ENCODE measurements around the gene LACTB. TPM values are rescaled to one million over a fixed set of nuclear protein-coding genes. Genes with fewer than 3 reads are reported as not detected.
A peak's percentile ranks its signal among the peaks of the same experiment; 100 is the strongest.

LACTB gene
- 10 to 100 TPM; 10.5 to 27.1 TPM for total RNA-seq

DNA sequence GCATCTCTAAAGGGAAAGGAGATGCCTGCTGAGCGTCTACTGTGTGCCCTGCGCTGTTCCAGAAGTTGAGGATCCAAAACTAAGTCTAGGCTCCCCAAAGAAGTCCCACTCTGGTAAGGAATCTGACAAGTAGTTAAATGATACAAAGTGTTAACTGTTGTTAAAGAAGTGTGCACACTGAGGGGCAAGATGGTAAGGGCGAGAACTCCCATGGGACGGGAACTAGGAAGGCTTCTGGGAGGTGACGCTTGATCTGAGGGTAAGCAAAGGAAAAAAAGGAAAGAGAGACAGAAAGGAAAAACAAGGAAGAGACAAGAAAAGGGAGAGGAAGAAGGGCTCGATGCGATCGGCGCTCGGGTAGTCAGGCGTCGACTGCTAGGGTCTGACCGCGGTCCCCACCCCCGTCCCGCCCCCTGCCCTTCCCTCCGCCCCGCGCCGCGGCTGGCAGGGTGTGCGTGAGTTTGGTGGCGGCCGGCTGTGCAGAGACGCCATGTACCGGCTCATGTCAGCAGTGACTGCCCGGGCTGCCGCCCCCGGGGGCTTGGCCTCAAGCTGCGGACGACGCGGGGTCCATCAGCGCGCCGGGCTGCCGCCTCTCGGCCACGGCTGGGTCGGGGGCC is at the start of gene LACTB:
TSS of gene LACTB (plus strand) at position 480 of the 620 bp plus-strand sequence. CDS start at position 491, 11 bp downstream.
- H3K4me3 Mint-ChIP-seq: peak within 1 kb of the TSS; percentile 76
- peaks cover 15% of the 10 kb centered on the region for H3K4me1 Mint-ChIP-seq
- H3K27me3 Mint-ChIP-seq: no peaks in the 10 kb centered on the region
- H3K36me3 Mint-ChIP-seq: peaks cover 21% of the 10 kb centered on the region
- peak; percentile 86 for DNase-seq
- H3K27ac Mint-ChIP-seq: peak within 1 kb of the TSS; percentile 80
- CTCF ChIA-PET: no interaction called here
- H3K9me3 Mint-ChIP-seq (ENCODE audit: low read depth): peaks cover 15% of the 10 kb centered on the region
- ATAC-seq: peak; percentile 88

- Mint-ChIP-seq H3K4me1 (peaks cover 21% of the 10 kb centered on the region), H3K4me3 (no peak overlapping the region), H3K9me3 (ENCODE audit: low read depth) (no peaks in the 10 kb centered on the region), H3K27me3 (no peaks in the 10 kb centered on the region), H3K27ac (no peak overlapping the region), H3K36me3 (no peaks in the 10 kb centered on the region)
- ATAC-seq (no peak), DNase-seq (no peak)
- CTCF ChIA-PET: interaction anchor here (1.7 kb wide), 1 partner anchor 25 kb away, joined by 7 read pairs; no protein-coding TSS in a partner anchor
Measured at GRCh38 chr15:63072023-63072650, 49.5 kb upstream of the LACTB start.

DNA sequence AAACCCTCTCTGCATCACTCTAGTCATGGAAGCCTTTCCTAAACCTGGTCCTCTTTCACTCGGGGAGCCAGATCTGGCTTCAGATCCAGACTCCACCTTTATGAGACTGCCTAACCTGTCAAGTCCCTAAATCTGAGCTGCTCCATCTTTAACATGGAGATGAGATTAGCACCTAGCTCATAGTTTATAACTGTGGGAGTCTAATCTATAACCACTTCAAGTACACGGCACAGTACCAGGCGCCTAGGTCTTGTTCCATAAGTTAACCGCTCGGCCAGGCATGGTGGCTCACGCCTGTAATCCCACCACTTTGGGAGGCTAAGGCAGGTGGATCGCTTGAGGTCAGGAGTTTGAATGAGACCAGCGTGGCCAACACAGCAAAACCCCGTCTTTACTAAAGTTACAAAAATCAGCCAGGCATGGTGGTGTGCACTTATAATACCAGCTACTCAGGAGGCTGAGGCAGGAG is 48.8 kb upstream of the LACTB start:
- no peaks in the 10 kb centered on the region for H3K36me3 Mint-ChIP-seq
- DNase-seq: no peak
- H3K9me3 Mint-ChIP-seq (ENCODE audit: low read depth): no peaks in the 10 kb centered on the region
- peaks cover 21% of the 10 kb centered on the region for H3K4me1 Mint-ChIP-seq
- peaks cover 2% of the 10 kb centered on the region for H3K27me3 Mint-ChIP-seq
- no peak overlapping the region for H3K27ac Mint-ChIP-seq
- H3K4me3 Mint-ChIP-seq: no peak overlapping the region
- CTCF ChIA-PET: interaction anchor here (1.7 to 1.9 kb wide), 2 partner anchors 25 to 26 kb away, joined by 7 read pairs; no protein-coding TSS in a partner anchor
- ATAC-seq: no peak

DNA sequence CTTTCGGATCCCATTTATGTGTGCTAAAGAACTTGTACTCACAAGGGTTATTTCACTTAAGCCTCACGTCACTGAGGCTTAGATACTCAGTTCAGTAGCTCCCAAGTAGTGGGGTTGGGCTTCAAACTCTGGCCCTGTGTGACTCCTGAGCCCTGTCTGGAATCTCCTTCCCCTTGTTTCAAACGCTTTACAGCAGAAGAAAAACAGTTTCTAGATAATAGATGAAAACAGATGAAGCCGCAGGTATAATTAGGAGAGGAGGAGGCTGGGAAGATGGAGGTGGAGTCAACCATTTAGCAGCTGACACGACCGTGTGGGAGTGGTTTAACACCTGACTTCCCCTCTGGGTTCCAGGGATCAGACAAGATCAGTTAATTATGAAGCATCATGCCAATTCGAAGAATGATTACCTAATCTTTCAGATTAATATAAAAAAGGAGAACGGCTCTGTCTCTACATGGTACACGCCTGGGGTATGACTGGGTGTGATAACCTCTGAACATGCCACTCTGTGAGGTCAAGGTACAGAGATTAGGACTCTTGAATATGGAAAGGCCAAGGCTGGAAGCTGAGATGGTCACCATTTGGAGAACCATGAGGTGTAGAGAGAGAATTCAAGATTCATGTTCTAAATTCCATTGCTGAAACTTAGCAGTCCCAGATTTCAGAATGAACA is 48.0 kb upstream of the LACTB start:
- DNase-seq (no peak), ATAC-seq (no peak)
- CTCF ChIA-PET: interaction anchor here (1.9 kb wide), 1 partner anchor 26 kb away, joined by 7 read pairs; no protein-coding TSS in a partner anchor
- H3K27me3 Mint-ChIP-seq: peaks cover 5% of the 10 kb centered on the region
- no peak overlapping the region for H3K27ac Mint-ChIP-seq
- peaks cover 21% of the 10 kb centered on the region for H3K4me1 Mint-ChIP-seq
- no peaks in the 10 kb centered on the region for H3K9me3 Mint-ChIP-seq (ENCODE audit: low read depth)
- H3K4me3 Mint-ChIP-seq: no peak overlapping the region
- H3K36me3 Mint-ChIP-seq: no peaks in the 10 kb centered on the region

DNA sequence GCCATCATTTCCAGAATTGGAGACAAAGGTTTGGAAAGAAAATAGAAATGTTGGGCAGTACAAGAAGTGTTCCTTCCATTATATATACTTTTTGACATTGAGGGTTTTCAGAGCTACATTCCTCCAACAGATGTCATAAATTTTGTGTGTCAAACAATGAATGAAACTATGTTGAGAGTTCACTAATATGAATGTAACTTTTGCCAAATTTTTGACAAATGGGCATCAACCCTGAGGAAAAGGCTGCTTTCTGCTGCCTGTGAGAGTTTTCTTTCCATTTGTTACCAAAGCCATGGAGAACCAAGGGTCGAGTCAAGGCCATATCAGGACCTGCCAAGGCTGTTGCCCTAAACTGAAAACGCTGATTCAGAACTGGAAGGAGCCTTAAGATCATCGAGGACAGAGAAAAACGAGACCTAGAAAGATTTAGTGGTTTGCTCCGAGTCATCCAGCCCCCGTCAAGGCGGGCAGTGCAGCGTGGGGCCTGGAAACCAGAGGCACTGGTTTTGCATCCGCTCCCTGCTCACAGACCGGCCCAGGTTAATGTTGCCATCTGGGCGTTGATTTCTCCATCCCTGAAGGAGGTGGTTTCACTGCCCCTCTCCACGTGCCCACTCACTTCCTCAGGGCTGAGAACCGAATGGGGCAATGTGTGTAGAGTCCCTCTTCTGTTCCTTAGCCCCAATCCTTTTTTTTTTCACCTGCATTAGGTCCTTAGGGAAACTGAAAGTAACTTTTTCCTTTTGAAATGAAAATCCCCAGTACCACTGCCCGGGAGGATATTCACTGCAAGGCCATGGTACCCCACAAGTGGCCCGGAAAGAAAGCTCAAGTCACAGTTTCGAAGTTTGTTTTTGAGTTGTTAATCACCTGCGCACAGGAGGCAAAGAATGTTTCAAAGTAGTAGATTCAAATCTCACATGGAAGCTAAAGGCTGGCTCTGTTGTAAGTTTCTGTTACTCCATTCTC is 46.4 kb upstream of the LACTB start:
- no peaks in the 10 kb centered on the region for H3K9me3 Mint-ChIP-seq (ENCODE audit: low read depth)
- peaks cover 21% of the 10 kb centered on the region for H3K4me1 Mint-ChIP-seq
- no peak overlapping the region for H3K27ac Mint-ChIP-seq
- no peaks in the 10 kb centered on the region for H3K36me3 Mint-ChIP-seq
- CTCF ChIA-PET: interaction anchor here (1.2 to 1.3 kb wide), 2 partner anchors 19 to 27 kb away, joined by 3 to 7 read pairs; no protein-coding TSS in a partner anchor
- DNase-seq (no peak), ATAC-seq (no peak)
- H3K27me3 Mint-ChIP-seq: peaks cover 5% of the 10 kb centered on the region
- no peak overlapping the region for H3K4me3 Mint-ChIP-seq

DNA sequence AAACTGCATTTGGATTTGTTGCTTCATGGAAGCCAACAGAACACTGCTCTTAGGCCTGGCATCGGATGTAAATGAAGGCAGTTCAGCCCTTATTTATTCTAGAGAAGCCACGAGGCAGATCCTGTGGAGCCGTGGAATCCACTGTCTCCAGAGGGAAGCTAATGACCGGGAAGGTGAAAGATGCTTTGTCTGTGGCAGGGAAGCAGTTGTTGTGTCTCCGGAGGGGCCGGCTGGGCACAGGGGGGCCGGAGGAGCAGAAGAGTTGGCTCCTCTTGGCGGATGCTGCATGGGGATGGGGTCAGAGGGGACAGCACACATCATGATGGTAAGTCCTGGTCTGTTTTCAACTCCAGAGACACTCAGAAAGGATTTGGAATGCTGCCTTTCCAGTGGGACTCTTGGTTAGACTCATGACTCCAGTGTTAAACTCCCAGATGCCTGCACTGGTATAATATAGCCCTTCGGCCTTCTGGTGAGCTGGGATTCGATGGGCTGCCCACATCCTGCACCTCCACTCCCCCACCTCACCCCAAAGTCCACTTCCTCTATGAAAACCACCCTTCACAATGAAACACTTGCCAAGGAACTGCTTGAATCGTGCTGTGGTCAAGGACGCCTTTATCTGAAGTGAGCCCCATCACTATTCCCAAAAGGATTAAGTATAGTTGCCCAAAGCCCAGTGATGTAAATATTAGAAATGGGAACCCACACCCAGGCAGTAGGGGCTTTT is 45.5 kb upstream of the LACTB start:
- Mint-ChIP-seq H3K27ac (peak overlapping the region; percentile 31), H3K4me3 (no peak overlapping the region), H3K36me3 (no peaks in the 10 kb centered on the region), H3K27me3 (peaks cover 5% of the 10 kb centered on the region), H3K9me3 (ENCODE audit: low read depth) (no peaks in the 10 kb centered on the region), H3K4me1 (peaks cover 17% of the 10 kb centered on the region)
- DNase-seq: no peak
- CTCF ChIA-PET: interaction anchor here (1.2 to 1.3 kb wide), 2 partner anchors 18 to 28 kb away, joined by 3 to 7 read pairs; no protein-coding TSS in a partner anchor
- ATAC-seq: no peak

DNA sequence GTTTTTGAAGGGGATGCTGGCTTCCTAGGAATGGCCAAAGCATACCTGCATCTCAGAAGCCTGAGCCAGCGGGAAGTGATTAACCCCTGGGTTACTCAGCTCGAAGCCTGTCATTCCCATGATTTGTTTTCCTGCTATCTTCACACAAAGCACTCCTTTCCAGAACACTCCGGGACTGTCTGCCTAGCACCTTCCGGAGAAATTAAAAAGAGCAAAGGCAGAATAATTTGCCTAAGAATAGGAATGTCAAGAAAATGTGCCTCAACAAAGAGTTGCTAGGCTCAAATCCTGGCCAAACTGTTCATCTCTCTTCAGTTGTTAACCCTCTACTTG is 45.0 kb upstream of the LACTB start:
- H3K27ac Mint-ChIP-seq: no peak overlapping the region
- H3K27me3 Mint-ChIP-seq: peaks cover 5% of the 10 kb centered on the region
- DNase-seq (no peak), ATAC-seq (no peak)
- H3K4me1 Mint-ChIP-seq: peaks cover 16% of the 10 kb centered on the region
- no peaks in the 10 kb centered on the region for H3K36me3 Mint-ChIP-seq
- CTCF ChIA-PET: interaction anchor here (1.3 to 2.0 kb wide), 2 partner anchors 18 to 29 kb away, joined by 7 read pairs; no protein-coding TSS in a partner anchor
- H3K4me3 Mint-ChIP-seq: no peak overlapping the region
- no peaks in the 10 kb centered on the region for H3K9me3 Mint-ChIP-seq (ENCODE audit: low read depth)

GRCh38 chr15:63077952-63078351 is 43.7 kb upstream of the LACTB start:
- CTCF ChIA-PET: interaction anchor here (1.3 to 2.0 kb wide), 2 partner anchors 16 to 30 kb away, joined by 7 read pairs; no protein-coding TSS in a partner anchor
- DNase-seq: no peak

DNA sequence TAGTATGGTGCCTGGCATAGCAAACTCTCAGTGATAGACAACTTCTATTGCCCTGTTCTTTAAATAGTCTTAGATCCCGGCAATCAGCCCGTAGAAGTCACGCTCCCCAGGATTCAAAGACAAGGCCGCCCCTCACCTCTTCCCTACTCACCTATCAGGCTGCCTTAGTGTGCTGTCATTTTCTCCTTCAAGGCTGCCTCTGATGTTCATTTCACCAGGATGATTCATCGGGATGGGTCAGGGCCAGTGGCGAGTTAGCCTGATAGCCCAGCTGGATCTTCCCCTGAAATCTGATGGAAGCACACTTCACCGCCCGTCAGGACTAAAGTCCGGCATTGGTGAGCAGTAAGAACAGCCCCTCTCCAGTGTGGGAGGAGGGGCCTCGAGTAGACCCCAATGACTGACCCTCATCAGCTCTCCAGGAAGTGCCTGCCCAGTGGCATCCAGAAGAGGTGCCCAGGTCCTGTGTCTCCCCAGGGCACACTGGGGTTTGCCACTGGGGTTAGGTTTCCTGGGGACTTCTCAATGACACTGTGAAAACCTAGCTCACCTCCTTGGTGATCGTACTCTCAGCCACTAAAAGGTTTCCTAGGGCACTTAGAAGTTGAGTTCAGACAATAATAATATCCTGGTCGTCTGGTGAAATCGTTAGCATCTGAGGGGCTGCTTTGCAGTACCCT is 41.6 kb upstream of the LACTB start:
- H3K4me3 Mint-ChIP-seq: no peak overlapping the region
- CTCF ChIA-PET: interaction anchor here (0.7 to 1.9 kb wide), 3 partner anchors 9 to 16 kb away, joined by 3 to 6 read pairs (median 4); no protein-coding TSS in a partner anchor
- DNase-seq (no peak), ATAC-seq (no peak)
- H3K4me1 Mint-ChIP-seq: peaks cover 16% of the 10 kb centered on the region
- no peaks in the 10 kb centered on the region for H3K36me3 Mint-ChIP-seq
- H3K27me3 Mint-ChIP-seq: peaks cover 5% of the 10 kb centered on the region
- H3K27ac Mint-ChIP-seq: no peak overlapping the region
- H3K9me3 Mint-ChIP-seq (ENCODE audit: low read depth): no peaks in the 10 kb centered on the region

More at GRCh38 chr15:63077952-63078351, 43.7 kb upstream of the LACTB start:
- H3K4me1 Mint-ChIP-seq: peaks cover 16% of the 10 kb centered on the region
- no peaks in the 10 kb centered on the region for H3K9me3 Mint-ChIP-seq (ENCODE audit: low read depth)
- H3K4me3 Mint-ChIP-seq: no peak overlapping the region
- H3K27ac Mint-ChIP-seq: no peak overlapping the region
- H3K27me3 Mint-ChIP-seq: peaks cover 5% of the 10 kb centered on the region
- ATAC-seq: no peak
- no peaks in the 10 kb centered on the region for H3K36me3 Mint-ChIP-seq

- Mint-ChIP-seq H3K4me1 (peaks cover 9% of the 10 kb centered on the region), H3K4me3 (no peak overlapping the region), H3K27ac (no peak overlapping the region), H3K36me3 (no peaks in the 10 kb centered on the region), H3K9me3 (ENCODE audit: low read depth) (no peaks in the 10 kb centered on the region), H3K27me3 (peaks cover 5% of the 10 kb centered on the region)
- no peak for DNase-seq
- CTCF ChIA-PET: interaction anchor here (1.9 kb wide), 1 partner anchor 12 kb away, joined by 6 read pairs; no protein-coding TSS in a partner anchor
- ATAC-seq: no peak
Measured at GRCh38 chr15:63080634-63081250, 40.9 kb upstream of the LACTB start.

GRCh38 chr15:63082366-63082765 is 39.3 kb upstream of the LACTB start:
- DNase-seq (no peak), ATAC-seq (no peak)
- H3K27ac Mint-ChIP-seq: no peak overlapping the region
- H3K27me3 Mint-ChIP-seq: peaks cover 5% of the 10 kb centered on the region
- H3K36me3 Mint-ChIP-seq: no peaks in the 10 kb centered on the region
- CTCF ChIA-PET: no interaction called here
- no peak overlapping the region for H3K4me3 Mint-ChIP-seq
- no peaks in the 10 kb centered on the region for H3K9me3 Mint-ChIP-seq (ENCODE audit: low read depth)
- no peaks in the 10 kb centered on the region for H3K4me1 Mint-ChIP-seq

Measured in activated CD8-positive, alpha-beta memory T cell treated with anti-CD3 and anti-CD28 coated beads, Interleukin-2, amount 10 ng/mL, durations not matched to agents 7 days and 5 days (primary cell).